ENCODE results near the gene RAB40C. TPM values are rescaled to one million over a fixed set of nuclear protein-coding genes. Genes with fewer than 3 reads are reported as not detected.

RAB40C gene
- total and polyA plus RNA-seq, 9 of the 15 experiments (the other 6 are each of a cell fraction or from before 2014, with no cell fraction given) = 0.17 to 23.4 (median 8.7) TPM

GRCh38 chr16:556474-557173 is 33.2 kb upstream of the RAB40C start:
- no peak for TF ChIP-seq TEAD2 (tag; IDR thresholded peaks at IDR 0.05)
- TF ChIP-seq ZC3H4 (CRISPR knock-in tag; IDR thresholded peaks at IDR 0.05; ENCODE audit: borderline replicate concordance) = no peak
- no peak for TF ChIP-seq HNRNPK (IDR thresholded peaks at IDR 0.05; ENCODE audit: low read depth, low read length, poor library complexity, severe bottlenecking)
- TF ChIP-seq E2F4 (CRISPR knock-in tag; IDR thresholded peaks at IDR 0.05; ENCODE audit: low read depth) = no peak
- ChIA-PET POLR2A (interaction anchor here (1.0 kb wide), 1 partner anchor 11 kb away, joined by 3 read pairs; the partner anchor contains the start of gene NHLRC4), CTCF (ENCODE audit: low intra/inter-chr PET ratio) (no interaction called here)
- Histone ChIP-seq H3K4me3 (no peak overlapping the region), H3K36me3 (ENCODE audit: control insufficient read depth, insufficient read depth, low read length) (peaks cover 23% of the 10 kb centered on the region; the same call in 1 of the 3 replicates), H3K27ac (ENCODE audit: extremely low read depth, low read depth, low read length) (no peak overlapping the region), H3K4me1 (replicated peaks in 1 of 2; ENCODE audit: control insufficient read depth in 2 of 2, insufficient read depth in 2 of 2, low read length in 2 of 2) (peaks cover 0 to 71% of the 10 kb centered on the region in 2 experiments; a peak in 2 of 5 replicates), H3K9me3 (replicated peaks; ENCODE audit: control insufficient read depth, insufficient read depth, low read depth, low read length) (no peaks in the 10 kb centered on the region), H2AFZ (ENCODE audit: low read depth, low read length) (no peak overlapping the region), H3K79me2 (ENCODE audit: control insufficient read depth, insufficient read depth, low read length) (no peaks in the 10 kb centered on the region), H3K27me3 (ENCODE audit: control insufficient read depth in 2 of 2, insufficient read depth in 2 of 2, low read length in 2 of 2) (peaks cover 3 to 8% of the 10 kb centered on the region in 2 experiments; a peak in 4 of 5 replicates), H3K9ac (ENCODE audit: insufficient read depth in 1 of 2, low read depth in 2 of 2, low read length in 2 of 2) (no peak overlapping the region), H3K4me2 (ENCODE audit: insufficient read depth, low read length) (no peak overlapping the region), H4K20me1 (replicated peaks; ENCODE audit: control insufficient read depth, insufficient read depth, low read length) (no peaks in the 10 kb centered on the region), H3K9me1 (ENCODE audit: control insufficient read depth, insufficient read depth, low read length) (no peaks in the 10 kb centered on the region)
- WGBS (ENCODE audit: insufficient coverage, low coverage, missing lambda C conversion rate) = 62% methylated on average over 24 of the region's 32 CpGs
- no TSS peak for BruUV-seq (replicated peaks)
- peak; percentile 8; the same call in 1 of the 3 replicates for ATAC-seq
- intact Hi-C loops (cut with micrococcal nuclease) (no loop called here), in situ Hi-C loops (cut with MboI) (no loop called here)
- no peak for FAIRE-seq
- DNase-seq (ENCODE audit: extremely low read depth in 1 of 4, low spot score in 3 of 4) = no peak
